ENCODE results near the gene SRMS.
"Not testable (repeated sequence)": the region's sequence is repeated elsewhere in the genome, so short reads cannot be mapped to it uniquely, and the experiment has no call there.

SRMS gene

DNA sequence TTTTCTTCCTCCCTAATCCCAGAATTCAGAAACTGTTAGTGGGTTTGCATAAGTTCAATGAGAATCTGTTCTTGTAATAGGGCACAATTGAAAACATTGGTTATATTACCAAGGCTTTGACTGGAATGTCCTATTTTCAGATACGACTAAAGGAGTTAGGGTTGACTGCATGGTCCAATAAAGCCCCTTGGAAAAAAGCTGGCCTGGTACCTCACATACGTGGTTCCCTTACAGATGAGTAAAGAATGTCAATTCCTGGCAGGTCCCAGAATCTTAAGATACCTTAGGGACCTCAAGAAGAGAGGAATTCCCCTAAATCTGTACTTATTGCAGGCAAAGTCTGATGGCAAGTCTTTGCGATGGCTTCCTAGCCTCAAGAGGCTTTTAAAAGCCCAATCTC lies 22.4 kb downstream of the SRMS start:
- no peak for DNase-seq

DNA sequence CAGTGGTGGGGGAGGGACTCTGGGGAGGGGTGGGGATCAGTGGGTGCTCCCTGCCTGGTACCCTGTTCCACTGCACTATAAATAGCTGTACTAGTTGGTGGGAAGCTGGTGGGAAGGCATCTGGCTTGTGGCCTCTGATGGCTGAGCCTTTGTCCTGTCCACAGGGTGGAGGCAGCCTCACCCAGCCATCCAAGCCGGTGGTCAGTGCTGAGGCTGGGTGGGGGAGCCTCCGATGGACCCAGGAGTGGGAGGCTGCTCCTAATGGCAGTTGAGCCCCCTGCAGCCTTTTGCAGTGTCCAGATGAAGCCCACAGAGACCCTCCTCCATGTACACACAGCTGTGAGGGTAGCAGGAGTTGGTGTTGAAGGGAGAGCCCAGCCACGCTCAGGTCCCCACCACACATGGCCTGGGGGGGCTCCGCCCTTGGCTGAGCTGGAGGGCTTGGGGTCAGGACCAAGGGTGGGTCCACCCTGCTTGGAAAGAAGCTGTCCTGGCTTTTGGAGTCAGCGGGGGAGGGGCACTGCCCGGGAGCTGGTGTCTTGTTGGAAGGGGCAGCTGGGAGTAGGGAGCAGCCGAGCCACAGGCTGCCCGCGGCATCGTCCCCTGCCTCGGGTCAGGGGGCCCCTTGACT lies 24.5 kb downstream of the SRMS start:
- no peak for DNase-seq

- DNase-seq: no peak
Observed at GRCh38 chr20:63522091-63522868, 25.3 kb downstream of the SRMS start.

DNA sequence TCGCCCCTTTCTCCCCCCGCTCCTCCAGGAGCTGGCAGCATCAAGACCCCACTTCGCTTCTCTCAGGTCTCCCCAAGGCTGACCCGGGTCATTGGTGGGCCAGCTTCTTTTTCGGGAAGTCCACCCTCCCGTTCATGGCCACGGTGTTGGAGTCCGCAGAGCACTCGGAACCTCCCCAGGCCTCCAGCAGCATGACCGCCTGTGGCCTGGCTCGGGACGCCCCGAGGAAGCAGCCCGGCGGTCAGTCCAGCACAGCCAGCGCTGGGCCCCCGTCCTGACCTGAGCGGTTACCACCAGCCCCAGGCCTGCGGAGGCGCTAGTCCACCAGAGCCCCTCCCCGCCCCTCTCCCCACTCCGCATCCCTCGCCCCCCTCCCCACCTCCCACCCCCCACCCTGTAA lies 25.9 kb downstream of the SRMS start:
- DNase-seq: no peak

DNA sequence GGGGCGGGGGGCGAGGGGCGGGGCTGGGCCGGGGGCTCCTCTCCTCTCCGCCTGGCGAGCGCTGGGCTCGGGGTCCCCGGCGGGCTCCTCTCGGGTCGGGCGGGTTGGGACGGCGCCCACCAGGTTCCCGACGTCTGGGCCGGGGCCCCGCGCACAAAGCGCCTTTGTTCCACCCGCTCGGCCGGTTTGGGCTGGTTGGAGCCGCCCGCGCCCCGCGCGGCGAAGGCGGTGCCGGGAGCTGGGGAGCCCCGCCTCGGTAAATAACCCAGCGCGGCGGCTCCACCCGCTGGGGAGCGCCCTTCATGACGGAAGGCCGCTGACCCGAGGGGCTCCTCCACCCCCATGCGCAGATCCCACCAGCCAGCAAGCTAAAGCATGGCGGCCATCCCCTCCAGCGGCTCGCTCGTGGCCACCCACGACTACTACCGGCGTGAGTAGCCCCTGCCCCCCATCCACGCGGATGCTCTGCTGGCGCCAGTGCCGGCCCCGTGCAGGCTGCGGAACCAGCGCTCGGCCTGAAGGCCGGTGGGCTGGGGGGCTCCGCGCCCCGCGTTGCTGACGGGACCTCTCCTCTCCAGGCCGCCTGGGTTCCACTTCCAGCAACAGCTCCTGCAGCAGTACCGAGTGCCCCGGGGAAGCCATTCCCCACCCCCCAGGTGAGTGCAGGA lies 26.5 kb downstream of the SRMS start:
- DNase-seq: peak in 49 of 56 donors; percentile 30 to 92 (median 65)

- peak in 51 of 56 donors; percentile 21 to 95 (median 72) for DNase-seq
Observed at GRCh38 chr20:63520504-63520933, 27.0 kb downstream of the SRMS start, which contains the start of gene PPDPF. TSS of gene PPDPF (plus strand) at chr20:63520765. CDS start at chr20:63521309, 544 bp downstream.

- peak in 17 of 56 donors; percentile 51 to 85 (median 62) for DNase-seq
Observed at GRCh38 chr20:63519668-63520503, 27.7 kb downstream of the SRMS start.

GRCh38 chr20:63518946-63519667 lies 28.4 kb downstream of the SRMS start:
- no peak for DNase-seq

DNA sequence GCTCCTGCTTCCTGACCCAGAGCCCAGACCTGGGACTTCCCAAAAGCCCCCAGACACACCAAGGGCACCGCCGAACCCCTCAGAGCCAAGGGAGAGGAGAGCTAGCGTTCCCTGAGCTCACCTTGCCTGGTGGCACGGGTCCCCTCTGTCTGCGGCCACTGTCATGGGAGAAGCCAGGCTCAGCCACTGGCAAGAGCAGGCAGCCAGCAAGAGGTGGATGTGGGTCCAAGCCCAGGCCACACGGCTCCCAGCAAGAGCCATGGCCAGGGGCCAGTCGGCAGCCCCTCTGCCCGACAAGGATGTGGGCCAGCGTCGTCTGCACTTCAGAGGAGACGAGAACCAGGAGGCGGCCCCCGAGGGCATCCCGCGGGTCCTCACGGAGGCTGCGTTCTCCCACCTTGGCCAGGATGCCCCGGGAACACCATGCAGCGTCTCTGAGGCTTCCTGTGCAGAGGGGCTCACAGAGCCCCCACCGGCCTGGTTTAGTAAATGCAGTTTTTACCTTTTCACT lies 29.1 kb downstream of the SRMS start:
- DNase-seq: no peak

GRCh38 chr20:63517376-63518309 lies 29.9 kb downstream of the SRMS start:
- DNase-seq: peak in 1 of 56 donors; percentile 29

DNA sequence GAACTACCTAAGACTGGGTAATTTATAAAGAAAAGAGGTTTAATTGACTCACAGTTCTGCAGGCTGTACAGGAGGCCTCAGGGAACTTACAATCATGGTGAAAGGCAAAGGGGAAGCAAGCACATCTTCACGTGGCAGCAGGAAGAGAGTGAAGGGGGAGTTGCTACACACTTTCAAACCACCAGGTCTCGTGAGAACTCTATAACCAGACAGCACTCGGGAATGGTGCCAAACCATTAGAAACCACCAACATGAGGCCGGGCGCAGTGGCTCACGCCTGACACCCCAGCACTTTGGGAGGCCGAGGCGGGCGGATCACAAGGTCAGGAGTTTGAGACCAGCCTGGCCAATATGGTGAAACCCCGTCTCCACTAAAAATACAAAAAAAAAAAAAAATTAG lies 33.0 kb downstream of the SRMS start:
- not testable (repeated sequence) for DNase-seq

DNA sequence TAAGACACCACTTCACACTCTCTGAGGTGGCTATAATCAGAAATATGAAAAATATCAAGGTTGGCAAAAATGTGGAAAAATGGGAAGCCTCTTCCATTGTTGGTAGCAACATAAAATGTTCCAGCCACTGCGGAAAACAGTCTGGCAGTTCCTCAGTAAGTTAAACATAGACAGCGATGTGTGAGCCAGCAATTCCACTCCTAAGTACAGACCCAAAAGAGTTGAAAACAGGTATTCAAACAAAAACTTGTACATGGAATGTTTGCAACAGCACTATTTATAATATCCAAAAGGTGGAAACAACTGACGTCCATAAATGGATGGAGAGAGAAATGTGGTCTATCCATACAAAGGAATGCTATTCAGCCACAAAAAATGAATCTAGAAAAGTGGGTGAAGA lies 34.3 kb downstream of the SRMS start:
- DNase-seq: no peak

DNA sequence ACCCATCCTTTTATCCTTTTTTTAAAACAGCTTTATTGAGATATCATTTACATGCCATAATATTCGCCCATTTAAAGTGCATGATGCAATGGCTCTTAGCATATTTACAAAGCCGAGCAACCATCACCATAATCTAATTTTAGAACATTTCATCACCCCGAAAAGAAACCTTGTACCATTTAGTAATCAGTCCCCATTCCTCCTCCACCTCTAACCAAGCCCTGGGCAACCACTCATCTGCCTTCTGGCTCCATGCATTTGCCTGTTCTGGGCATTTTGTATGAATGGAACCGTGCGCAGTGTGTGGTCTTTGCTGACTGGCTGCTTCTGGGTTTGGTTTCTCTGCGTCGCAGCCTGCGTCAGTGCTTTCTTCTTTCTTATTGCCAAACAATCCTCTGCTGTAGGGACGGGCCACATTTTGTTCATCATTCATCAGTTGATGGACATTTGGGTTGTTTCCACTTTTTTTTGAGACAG lies 38.4 kb downstream of the SRMS start:
- no peak for DNase-seq

- DNase-seq: no peak
Observed at GRCh38 chr20:63508072-63508768, 39.3 kb downstream of the SRMS start.

DNA sequence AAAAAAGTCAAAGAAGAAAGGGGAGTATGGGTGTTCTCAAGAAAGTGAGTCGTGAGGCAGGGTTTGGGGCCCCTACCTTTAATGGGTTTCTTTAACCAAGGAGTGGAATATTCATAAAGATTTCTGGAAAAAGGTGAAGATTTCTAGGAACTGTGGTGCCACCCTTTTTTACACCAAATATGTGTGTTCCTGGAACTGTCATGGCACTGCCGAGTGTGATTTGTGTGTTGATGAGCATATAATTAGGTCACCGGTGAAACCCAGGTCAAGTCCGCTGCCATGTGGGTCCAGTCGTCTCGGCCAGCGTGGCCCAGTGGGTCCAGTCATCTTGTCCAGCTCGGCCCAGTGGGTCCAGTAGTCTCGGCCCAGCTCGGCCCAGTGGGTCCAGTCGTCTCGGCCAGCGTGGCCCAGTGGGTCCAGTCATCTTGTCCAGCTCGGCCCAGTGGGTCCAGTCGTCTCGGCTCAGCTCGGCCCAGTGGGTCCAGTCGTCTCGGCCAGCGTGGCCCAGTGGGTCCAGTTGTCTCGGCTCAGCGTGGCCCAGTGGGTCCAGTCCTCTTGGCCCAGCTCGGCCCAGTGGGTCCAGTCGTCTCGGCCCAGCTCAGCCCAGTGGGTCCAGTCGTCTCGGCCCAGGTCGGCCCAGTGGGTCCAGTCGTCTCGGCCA lies 40.3 kb downstream of the SRMS start:
- no peak for DNase-seq

GRCh38 chr20:63505723-63506122 lies 41.8 kb downstream of the SRMS start:
- no peak for DNase-seq

- DNase-seq: no peak
Observed at GRCh38 chr20:63505281-63505680, 42.3 kb downstream of the SRMS start.

- no peak for DNase-seq
Observed at GRCh38 chr20:63504642-63505041, 42.9 kb downstream of the SRMS start.
